ENCODE measurements around the gene ABCA2. TPM values are rescaled to one million over a fixed set of nuclear protein-coding genes. Genes with fewer than 3 reads are reported as not detected.

The ABCA2 gene
- total RNA-seq, 6 experiments from 2014 or later, result 18.3 to 36.3 (median 23.6) TPM

DNA sequence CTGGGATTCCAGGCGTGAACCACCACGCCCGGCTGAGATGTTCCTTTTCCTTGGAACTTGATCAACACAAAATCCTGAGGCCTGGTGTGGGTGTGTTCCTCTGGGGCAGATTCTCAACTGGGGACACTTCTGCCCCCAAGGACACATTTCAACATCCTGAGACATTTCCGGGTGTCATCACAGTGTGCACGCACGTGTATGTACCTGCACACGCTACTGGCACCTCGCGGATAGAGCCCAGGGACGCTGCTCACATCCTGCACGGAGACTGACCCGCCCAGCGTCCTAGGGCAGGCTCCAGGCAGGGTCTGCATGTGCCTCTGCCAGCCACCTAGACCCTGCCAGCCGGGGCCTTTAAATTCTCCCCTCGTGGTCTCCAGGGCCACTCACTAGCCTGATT, 34.3 kb upstream of the ABCA2 start:
- TF ChIP-seq, protein P1, sequence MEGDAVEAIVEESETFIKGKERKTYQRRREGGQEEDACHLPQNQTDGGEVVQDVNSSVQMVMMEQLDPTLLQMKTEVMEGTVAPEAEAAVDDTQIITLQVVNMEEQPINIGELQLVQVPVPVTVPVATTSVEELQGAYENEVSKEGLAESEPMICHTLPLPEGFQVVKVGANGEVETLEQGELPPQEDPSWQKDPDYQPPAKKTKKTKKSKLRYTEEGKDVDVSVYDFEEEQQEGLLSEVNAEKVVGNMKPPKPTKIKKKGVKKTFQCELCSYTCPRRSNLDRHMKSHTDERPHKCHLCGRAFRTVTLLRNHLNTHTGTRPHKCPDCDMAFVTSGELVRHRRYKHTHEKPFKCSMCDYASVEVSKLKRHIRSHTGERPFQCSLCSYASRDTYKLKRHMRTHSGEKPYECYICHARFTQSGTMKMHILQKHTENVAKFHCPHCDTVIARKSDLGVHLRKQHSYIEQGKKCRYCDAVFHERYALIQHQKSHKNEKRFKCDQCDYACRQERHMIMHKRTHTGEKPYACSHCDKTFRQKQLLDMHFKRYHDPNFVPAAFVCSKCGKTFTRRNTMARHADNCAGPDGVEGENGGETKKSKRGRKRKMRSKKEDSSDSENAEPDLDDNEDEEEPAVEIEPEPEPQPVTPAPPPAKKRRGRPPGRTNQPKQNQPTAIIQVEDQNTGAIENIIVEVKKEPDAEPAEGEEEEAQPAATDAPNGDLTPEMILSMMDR (IDR thresholded peaks at IDR 0.05), result no peak
- Mint-ChIP-seq H3K27ac (no peak overlapping the region), H3K4me1 (ENCODE audit: low read depth) (no peaks in the 10 kb centered on the region; the same call in 1 of the 2 replicates)

DNA sequence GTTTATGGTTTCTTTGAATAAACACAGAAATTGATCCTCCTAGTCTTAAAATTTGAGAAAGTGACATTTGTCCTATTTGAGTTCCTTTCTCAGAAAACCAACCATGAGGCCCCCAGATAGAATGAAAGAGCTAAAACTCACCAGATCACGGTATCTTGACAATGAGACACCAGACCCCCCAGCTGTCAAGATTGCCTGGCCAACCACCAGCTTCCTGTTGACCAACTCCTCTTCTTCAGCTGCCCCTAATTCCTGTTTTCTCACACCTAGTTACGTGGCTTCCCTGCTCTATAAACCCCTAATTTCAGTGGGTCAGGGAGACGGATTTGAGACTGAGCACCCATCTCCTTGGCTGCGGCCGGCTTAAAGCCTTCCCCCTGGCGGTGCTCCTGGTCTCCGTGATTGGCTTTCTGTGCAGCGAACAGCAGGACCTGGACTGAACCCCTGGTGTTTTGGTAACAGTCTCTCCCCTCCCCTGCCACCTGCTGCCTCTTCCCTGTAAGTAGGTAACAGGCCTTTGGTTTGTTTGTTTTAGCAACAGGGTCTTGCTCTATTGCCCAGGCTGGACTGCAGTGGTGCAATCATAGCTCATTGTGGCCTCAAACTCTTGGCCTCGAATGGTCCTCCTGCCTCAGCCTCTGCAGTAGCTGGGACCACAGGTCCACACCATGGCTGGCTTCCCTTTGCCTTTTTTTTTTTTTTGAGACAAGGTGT, 30.6 kb upstream of the ABCA2 start:
- H3K4me3 Mint-ChIP-seq, result no peak overlapping the region
- no peak overlapping the region for H3K27ac Mint-ChIP-seq
- peaks cover 8% of the 10 kb centered on the region for H3K27me3 Mint-ChIP-seq (ENCODE audit: insufficient read depth)
- no peak for DNase-seq
- no peaks in the 10 kb centered on the region for H3K9me3 Mint-ChIP-seq
- TF ChIP-seq, protein P1 (IDR thresholded peaks at IDR 0.05), result no peak
- peaks cover 6% of the 10 kb centered on the region for H3K4me1 Mint-ChIP-seq (ENCODE audit: low read depth)
- no peaks in the 10 kb centered on the region for H3K36me3 Mint-ChIP-seq (ENCODE audit: low read depth)

More for the DNA sequence above, 34.3 kb upstream of the ABCA2 start:
- Mint-ChIP-seq H3K27me3 (ENCODE audit: insufficient read depth) (peaks cover 7% of the 10 kb centered on the region), H3K9me3 (no peaks in the 10 kb centered on the region), H3K36me3 (ENCODE audit: low read depth) (no peaks in the 10 kb centered on the region), H3K4me3 (no peak overlapping the region)
- DNase-seq, result no peak

- DNase-seq, result no peak
- TF ChIP-seq, protein P1 (IDR thresholded peaks at IDR 0.05), result no peak
- H3K36me3 Mint-ChIP-seq (ENCODE audit: low read depth), result no peaks in the 10 kb centered on the region
Observed at GRCh38 chr9:137057545-137057944, 29.5 kb upstream of the ABCA2 start.

GRCh38 chr9:137056739-137057415, 28.8 kb upstream of the ABCA2 start:
- Mint-ChIP-seq H3K9me3 (no peaks in the 10 kb centered on the region), H3K4me3 (no peak overlapping the region), H3K27me3 (ENCODE audit: insufficient read depth) (peaks cover 12% of the 10 kb centered on the region), H3K4me1 (ENCODE audit: low read depth) (peaks cover 6% of the 10 kb centered on the region), H3K36me3 (ENCODE audit: low read depth) (no peaks in the 10 kb centered on the region), H3K27ac (no peak overlapping the region)
- DNase-seq, result no peak
- TF ChIP-seq, protein P1 (IDR thresholded peaks at IDR 0.05), result no peak

More at GRCh38 chr9:137057545-137057944, 29.5 kb upstream of the ABCA2 start:
- peaks cover 11% of the 10 kb centered on the region for H3K27me3 Mint-ChIP-seq (ENCODE audit: insufficient read depth)
- H3K9me3 Mint-ChIP-seq, result no peaks in the 10 kb centered on the region
- H3K27ac Mint-ChIP-seq, result no peak overlapping the region
- H3K4me3 Mint-ChIP-seq, result no peak overlapping the region
- H3K4me1 Mint-ChIP-seq (ENCODE audit: low read depth), result peaks cover 6% of the 10 kb centered on the region

DNA sequence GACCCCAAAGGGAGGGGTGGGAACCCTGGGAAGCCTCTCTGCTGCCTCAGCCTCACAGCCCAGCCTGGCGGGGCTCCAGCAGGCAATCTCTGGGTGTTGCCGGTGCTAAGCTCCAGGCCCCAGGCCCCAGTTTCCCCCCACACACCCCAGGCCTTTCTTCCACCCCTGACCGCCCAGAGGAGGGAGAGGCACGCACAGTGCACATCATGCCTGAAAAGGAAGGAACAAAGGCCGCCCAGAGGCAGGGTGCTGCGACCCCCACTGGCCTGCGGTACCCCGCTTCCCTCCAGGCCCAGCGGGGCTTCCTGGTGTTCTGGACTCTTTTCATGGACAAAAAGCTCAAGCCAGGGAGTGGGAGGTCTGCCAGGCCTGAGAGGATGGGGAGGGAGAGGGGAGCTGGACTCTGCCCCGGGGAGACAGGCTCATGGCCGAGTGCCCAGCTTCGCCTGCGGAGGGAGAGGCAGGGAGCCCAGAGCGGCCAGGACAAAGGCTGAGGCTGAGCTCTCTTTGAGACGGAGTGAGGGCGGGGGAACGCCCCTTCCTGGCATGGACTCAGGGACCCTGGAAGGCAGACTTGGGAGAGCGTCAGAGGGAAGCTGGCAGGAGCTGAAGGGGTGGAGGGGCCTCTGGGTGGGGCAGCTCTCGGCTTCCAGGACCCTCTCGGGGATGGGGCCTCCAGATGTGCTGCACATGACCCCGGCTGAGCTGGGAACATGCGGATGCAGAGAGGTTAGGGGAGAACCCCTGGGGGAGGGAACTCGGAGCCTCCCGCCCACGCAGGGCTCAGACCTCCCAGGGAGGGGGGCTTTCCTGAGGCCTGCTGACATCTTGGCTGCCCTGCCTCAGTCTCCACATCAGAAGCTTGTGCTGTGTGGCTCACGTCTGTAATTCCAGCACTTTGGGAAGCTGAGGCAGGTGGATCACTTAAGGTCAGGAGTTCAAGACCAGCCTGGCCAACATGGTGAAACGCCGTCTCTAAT, 27.6 kb upstream of the ABCA2 start:
- TF ChIP-seq, protein P1 (IDR thresholded peaks at IDR 0.05), result no peak
- Mint-ChIP-seq H3K36me3 (ENCODE audit: low read depth) (no peaks in the 10 kb centered on the region), H3K4me3 (no peak overlapping the region), H3K27me3 (ENCODE audit: insufficient read depth) (peaks cover 12% of the 10 kb centered on the region), H3K4me1 (ENCODE audit: low read depth) (peaks cover 6% of the 10 kb centered on the region), H3K27ac (no peak overlapping the region), H3K9me3 (no peaks in the 10 kb centered on the region)
- DNase-seq, result peak; percentile 32
